Measurements from ENCODE around the gene RPH3AL. TPM values are rescaled to one million over a fixed set of nuclear protein-coding genes. Genes with fewer than 3 reads are reported as not detected.

Gene RPH3AL
- polyA plus RNA-seq, 1 donor from 2014 or later, result 0.87 TPM

DNA sequence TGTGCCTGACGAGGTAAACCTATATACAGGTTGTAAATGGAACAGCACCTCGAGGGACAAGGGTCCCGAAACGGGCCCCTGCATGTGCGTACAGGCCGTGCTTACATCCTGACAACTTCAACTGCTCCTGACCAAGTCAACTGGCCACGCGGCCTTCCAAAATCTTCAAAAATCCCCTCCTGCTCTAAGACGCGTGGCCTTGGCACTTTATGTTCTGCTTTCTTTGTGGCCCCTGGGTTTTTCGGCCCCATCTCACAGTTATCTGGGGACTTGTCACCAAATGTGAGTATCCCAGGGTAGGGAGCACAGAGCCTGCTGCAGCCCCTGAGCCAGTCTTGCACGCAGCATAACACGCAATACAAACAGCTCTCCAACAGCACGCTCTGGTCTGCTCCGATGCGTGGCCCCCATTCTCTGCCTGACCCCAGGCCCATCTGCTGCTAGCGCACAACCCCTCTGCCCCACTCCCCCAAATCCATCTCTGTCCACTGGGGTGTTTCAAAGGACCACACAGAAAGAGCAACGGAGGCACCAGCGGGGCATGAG, 659 bp downstream of the RPH3AL start:
- no peaks in the 10 kb centered on the region for H3F3A ChIP-seq (ENCODE audit: insufficient read depth, low read length, poor library complexity, severe bottlenecking)
- H3K4me3 ChIP-seq (ENCODE audit: low read length), result no peak overlapping the region
- H3K27ac ChIP-seq (ENCODE audit: low read length), result no peak overlapping the region
- TF ChIP-seq TAF1 (IDR thresholded peaks at IDR 0.05; ENCODE audit: low read depth) (no peak), RAD21 (conservative IDR thresholded peaks at IDR 0.05) (no peak), SMC3 (conservative IDR thresholded peaks at IDR 0.05; ENCODE audit: poor library complexity) (no peak), EP300 (conservative IDR thresholded peaks at IDR 0.05; ENCODE audit: poor library complexity, severe bottlenecking) (no peak), EZH2 (IDR thresholded peaks at IDR 0.05; ENCODE audit: borderline replicate concordance, insufficient read depth, low read length, poor library complexity, severe bottlenecking) (no peak), MXI1 (conservative IDR thresholded peaks at IDR 0.05; ENCODE audit: poor library complexity, severe bottlenecking) (no peak), POLR2AphosphoS5 (IDR thresholded peaks at IDR 0.05) (no peak)
- TF ChIP-seq, protein P1, sequence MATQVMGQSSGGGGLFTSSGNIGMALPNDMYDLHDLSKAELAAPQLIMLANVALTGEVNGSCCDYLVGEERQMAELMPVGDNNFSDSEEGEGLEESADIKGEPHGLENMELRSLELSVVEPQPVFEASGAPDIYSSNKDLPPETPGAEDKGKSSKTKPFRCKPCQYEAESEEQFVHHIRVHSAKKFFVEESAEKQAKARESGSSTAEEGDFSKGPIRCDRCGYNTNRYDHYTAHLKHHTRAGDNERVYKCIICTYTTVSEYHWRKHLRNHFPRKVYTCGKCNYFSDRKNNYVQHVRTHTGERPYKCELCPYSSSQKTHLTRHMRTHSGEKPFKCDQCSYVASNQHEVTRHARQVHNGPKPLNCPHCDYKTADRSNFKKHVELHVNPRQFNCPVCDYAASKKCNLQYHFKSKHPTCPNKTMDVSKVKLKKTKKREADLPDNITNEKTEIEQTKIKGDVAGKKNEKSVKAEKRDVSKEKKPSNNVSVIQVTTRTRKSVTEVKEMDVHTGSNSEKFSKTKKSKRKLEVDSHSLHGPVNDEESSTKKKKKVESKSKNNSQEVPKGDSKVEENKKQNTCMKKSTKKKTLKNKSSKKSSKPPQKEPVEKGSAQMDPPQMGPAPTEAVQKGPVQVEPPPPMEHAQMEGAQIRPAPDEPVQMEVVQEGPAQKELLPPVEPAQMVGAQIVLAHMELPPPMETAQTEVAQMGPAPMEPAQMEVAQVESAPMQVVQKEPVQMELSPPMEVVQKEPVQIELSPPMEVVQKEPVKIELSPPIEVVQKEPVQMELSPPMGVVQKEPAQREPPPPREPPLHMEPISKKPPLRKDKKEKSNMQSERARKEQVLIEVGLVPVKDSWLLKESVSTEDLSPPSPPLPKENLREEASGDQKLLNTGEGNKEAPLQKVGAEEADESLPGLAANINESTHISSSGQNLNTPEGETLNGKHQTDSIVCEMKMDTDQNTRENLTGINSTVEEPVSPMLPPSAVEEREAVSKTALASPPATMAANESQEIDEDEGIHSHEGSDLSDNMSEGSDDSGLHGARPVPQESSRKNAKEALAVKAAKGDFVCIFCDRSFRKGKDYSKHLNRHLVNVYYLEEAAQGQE (IDR thresholded peaks at IDR 0.05; ENCODE audit: borderline replicate concordance), result no peak
- TF ChIP-seq, protein P2, sequence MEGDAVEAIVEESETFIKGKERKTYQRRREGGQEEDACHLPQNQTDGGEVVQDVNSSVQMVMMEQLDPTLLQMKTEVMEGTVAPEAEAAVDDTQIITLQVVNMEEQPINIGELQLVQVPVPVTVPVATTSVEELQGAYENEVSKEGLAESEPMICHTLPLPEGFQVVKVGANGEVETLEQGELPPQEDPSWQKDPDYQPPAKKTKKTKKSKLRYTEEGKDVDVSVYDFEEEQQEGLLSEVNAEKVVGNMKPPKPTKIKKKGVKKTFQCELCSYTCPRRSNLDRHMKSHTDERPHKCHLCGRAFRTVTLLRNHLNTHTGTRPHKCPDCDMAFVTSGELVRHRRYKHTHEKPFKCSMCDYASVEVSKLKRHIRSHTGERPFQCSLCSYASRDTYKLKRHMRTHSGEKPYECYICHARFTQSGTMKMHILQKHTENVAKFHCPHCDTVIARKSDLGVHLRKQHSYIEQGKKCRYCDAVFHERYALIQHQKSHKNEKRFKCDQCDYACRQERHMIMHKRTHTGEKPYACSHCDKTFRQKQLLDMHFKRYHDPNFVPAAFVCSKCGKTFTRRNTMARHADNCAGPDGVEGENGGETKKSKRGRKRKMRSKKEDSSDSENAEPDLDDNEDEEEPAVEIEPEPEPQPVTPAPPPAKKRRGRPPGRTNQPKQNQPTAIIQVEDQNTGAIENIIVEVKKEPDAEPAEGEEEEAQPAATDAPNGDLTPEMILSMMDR (IDR thresholded peaks at IDR 0.05; ENCODE audit: poor library complexity, severe bottlenecking), result no peak
- no peak overlapping the region for H2AFZ ChIP-seq (ENCODE audit: low read depth, low read length)
- H3K9ac ChIP-seq (ENCODE audit: low read length), result no peak overlapping the region
- no peaks in the 10 kb centered on the region for H3K27me3 ChIP-seq (ENCODE audit: insufficient read depth, low read depth, low read length)
- H3K9me2 ChIP-seq (ENCODE audit: insufficient read depth, low read length), result no peaks in the 10 kb centered on the region
- H3K4me2 ChIP-seq (ENCODE audit: low read length), result no peak overlapping the region
- no peaks in the 10 kb centered on the region for H3K79me2 ChIP-seq (replicated peaks; ENCODE audit: insufficient read depth, low read length)
- H4K20me1 ChIP-seq (ENCODE audit: insufficient read depth), result no peaks in the 10 kb centered on the region
- no peaks in the 10 kb centered on the region for H3K36me3 ChIP-seq (ENCODE audit: insufficient read depth, low read length)
- no peaks in the 10 kb centered on the region for H3K9me3 ChIP-seq (ENCODE audit: low read length)

DNA sequence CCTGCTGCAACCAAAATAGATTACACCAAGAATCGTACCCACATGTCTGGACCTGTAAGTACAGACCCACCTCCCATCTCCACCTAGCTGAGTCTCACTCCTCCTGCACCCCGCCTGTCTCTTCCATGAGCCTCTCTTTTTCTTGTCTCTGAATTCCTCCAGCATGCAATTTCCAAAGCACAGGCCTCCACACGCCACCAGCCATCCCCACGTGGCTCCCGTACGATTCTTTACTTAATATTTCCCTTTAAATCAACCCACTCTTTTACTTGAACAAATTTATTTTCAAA, 1.2 kb downstream of the RPH3AL start:
- H3K36me3 ChIP-seq (ENCODE audit: insufficient read depth, low read length), result no peaks in the 10 kb centered on the region
- no peaks in the 10 kb centered on the region for H3K9me3 ChIP-seq (ENCODE audit: low read length)
- H3F3A ChIP-seq (ENCODE audit: insufficient read depth, low read length, poor library complexity, severe bottlenecking), result no peaks in the 10 kb centered on the region
- no peaks in the 10 kb centered on the region for H3K27me3 ChIP-seq (ENCODE audit: insufficient read depth, low read depth, low read length)
- no peaks in the 10 kb centered on the region for H3K9me2 ChIP-seq (ENCODE audit: insufficient read depth, low read length)
- no peak overlapping the region for H3K27ac ChIP-seq (ENCODE audit: low read length)
- no peak for TF ChIP-seq EZH2 (IDR thresholded peaks at IDR 0.05; ENCODE audit: borderline replicate concordance, insufficient read depth, low read length, poor library complexity, severe bottlenecking)
- TF ChIP-seq POLR2AphosphoS5 (IDR thresholded peaks at IDR 0.05), result no peak
- no peak for TF ChIP-seq MXI1 (conservative IDR thresholded peaks at IDR 0.05; ENCODE audit: poor library complexity, severe bottlenecking)
- TF ChIP-seq RAD21 (conservative IDR thresholded peaks at IDR 0.05), result no peak
- TF ChIP-seq TAF1 (IDR thresholded peaks at IDR 0.05; ENCODE audit: low read depth), result no peak
- TF ChIP-seq, protein P1 (IDR thresholded peaks at IDR 0.05; ENCODE audit: borderline replicate concordance), result no peak
- TF ChIP-seq EP300 (conservative IDR thresholded peaks at IDR 0.05; ENCODE audit: poor library complexity, severe bottlenecking), result no peak
- TF ChIP-seq, protein P2 (IDR thresholded peaks at IDR 0.05; ENCODE audit: poor library complexity, severe bottlenecking), result no peak
- TF ChIP-seq SMC3 (conservative IDR thresholded peaks at IDR 0.05; ENCODE audit: poor library complexity), result no peak
- H2AFZ ChIP-seq (ENCODE audit: low read depth, low read length), result no peak overlapping the region
- no peaks in the 10 kb centered on the region for H4K20me1 ChIP-seq (ENCODE audit: insufficient read depth)
- H3K4me2 ChIP-seq (ENCODE audit: low read length), result no peak overlapping the region
- no peaks in the 10 kb centered on the region for H3K79me2 ChIP-seq (replicated peaks; ENCODE audit: insufficient read depth, low read length)
- no peak overlapping the region for H3K4me3 ChIP-seq (ENCODE audit: low read length)
- no peak overlapping the region for H3K9ac ChIP-seq (ENCODE audit: low read length)

Data from neural cell (in vitro differentiated cells).